GM18499 (cell line): ENCODE measurements around the gene KXD1.
"Not testable (repeated sequence)": the region's sequence is repeated elsewhere in the genome, so short reads cannot be mapped to it uniquely, and the experiment has no call there.

ENCODE experiments used
- ATAC-seq: cut with Tn5 transposase; IDR thresholded peaks from one replicate; pipeline ENCODE4 v1.9.1; 2021; ENCODE audit warnings: moderate number of reproducible peaks; ENCODE audit not compliant: insufficient read depth, unreplicated experiment

Gene KXD1

GRCh38 chr19:18597809-18598660 lies 40.4 kb downstream of the KXD1 start:
- no peak for ATAC-seq

- ATAC-seq, result no peak
Measured at GRCh38 chr19:18599485-18599884, 41.8 kb downstream of the KXD1 start.

GRCh38 chr19:18600692-18601397 lies 43.2 kb downstream of the KXD1 start:
- ATAC-seq, result not testable (repeated sequence)

- ATAC-seq, result no peak
Measured at GRCh38 chr19:18601875-18602274, 44.2 kb downstream of the KXD1 start.

- no peak for ATAC-seq
Measured at GRCh38 chr19:18603255-18603957, 45.7 kb downstream of the KXD1 start.

GRCh38 chr19:18603958-18604819 lies 46.5 kb downstream of the KXD1 start:
- ATAC-seq, result no peak

GRCh38 chr19:18604820-18605159 lies 47.1 kb downstream of the KXD1 start:
- no peak for ATAC-seq

GRCh38 chr19:18605196-18605545 lies 47.5 kb downstream of the KXD1 start:
- no peak for ATAC-seq

GRCh38 chr19:18605546-18606280 lies 48.0 kb downstream of the KXD1 start:
- ATAC-seq, result no peak

GRCh38 chr19:18606281-18607225 lies 48.9 kb downstream of the KXD1 start, which contains the start of gene CRLF1:
CRLF1 (minus strand) TSS chr19:18606799; CDS start chr19:18606656, 143 bp downstream.
- no peak for ATAC-seq

- ATAC-seq, result no peak
Measured at GRCh38 chr19:18607226-18608101, 49.8 kb downstream of the KXD1 start.

GRCh38 chr19:18608102-18608804 lies 50.6 kb downstream of the KXD1 start:
- no peak for ATAC-seq

- ATAC-seq, result no peak
Measured at GRCh38 chr19:18608805-18609716, 51.4 kb downstream of the KXD1 start.

GRCh38 chr19:18609717-18610051 lies 52.0 kb downstream of the KXD1 start:
- ATAC-seq, result no peak

GRCh38 chr19:18610245-18610555 lies 52.5 kb downstream of the KXD1 start:
- no peak for ATAC-seq
